ENCODE data around the gene PSMB3.

Gene PSMB3

DNA sequence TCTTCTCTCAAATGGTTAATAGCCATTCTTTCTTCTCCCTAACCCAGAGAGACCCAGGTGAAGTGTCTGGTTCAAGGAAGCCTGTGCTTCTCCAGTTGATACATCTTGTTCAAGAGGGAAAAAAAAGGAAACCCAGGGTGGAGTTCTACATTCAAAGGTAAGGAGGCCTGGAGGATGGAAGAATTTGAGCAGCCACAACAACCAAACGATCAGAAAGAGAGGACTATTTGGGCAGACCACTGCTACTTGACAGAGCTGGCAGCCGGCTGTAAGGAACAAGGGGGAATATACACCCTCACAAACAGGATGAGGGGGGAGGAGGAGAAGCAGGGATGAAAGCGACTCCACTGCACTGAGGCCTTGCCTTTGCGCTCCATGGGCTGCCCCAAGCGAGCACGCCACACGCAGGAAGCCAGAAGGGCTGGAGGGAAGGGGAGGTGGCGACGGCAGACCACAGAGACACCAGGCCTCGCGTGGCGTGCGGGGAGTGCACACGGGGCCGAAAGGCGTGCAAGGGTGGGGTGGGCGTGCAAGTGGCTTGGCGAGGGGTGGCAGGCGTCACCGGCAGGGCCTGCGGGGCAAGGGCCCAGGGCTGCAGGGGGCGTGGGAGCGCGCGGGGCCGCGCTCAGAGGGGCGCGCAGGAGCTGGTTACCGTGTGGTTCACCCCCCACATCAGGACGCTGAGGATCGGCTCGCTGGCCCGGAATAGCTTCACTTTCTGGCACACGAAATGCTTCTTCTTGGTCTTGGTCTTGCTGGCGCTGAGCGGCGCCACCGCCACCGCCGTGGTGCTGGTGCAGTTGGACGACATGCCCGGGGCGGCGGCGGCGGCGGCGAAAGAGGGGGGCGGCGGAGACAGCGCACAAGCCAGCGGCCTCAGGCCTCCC is 46.3 kb downstream of the PSMB3 start:
- DNase-seq = peak; percentile 27 to 44

DNA sequence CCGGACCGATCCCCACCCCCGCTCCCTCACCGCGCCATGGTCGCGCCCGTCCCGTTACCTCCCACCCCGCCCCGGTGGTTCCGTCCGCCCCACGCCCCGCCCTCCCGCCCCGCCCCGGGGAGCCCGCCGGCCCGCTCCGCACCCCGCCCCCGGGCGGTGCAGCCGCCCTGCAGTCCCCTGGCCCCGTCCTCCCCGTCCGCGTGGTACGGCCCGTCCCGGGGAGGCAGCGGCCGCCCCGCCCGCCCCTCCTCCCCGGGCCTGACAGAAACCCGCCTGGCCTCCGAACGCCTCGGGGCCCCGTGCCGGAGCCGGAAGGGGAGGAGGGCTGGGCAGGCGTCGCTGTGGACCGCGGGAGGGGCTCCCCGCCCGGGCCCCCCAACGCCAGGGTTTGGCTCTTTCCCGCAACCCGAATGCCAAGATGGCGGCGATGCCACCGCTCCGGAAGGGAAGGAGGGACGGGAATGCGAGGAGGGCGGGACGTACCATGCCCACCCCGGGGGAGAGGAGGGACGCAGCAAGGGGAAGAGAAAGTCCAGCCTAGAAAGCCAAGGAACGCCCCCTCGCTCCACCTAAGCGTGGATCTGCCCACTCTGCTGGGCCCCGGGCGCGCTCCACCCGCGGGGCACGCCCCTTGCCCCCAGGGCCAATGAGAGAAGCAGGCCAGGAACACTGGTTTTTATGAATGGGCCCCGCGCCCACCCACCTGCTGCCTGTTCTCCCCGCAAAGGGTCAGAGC is 47.1 kb downstream of the PSMB3 start, which contains the start of gene PIP4K2B:
Gene PIP4K2B, minus strand, starts transcription at position 56 of the 736 bp plus-strand sequence. CDS start 132 bp downstream, outside the sequence.
- DNase-seq = peak; percentile 96 to 97

DNA sequence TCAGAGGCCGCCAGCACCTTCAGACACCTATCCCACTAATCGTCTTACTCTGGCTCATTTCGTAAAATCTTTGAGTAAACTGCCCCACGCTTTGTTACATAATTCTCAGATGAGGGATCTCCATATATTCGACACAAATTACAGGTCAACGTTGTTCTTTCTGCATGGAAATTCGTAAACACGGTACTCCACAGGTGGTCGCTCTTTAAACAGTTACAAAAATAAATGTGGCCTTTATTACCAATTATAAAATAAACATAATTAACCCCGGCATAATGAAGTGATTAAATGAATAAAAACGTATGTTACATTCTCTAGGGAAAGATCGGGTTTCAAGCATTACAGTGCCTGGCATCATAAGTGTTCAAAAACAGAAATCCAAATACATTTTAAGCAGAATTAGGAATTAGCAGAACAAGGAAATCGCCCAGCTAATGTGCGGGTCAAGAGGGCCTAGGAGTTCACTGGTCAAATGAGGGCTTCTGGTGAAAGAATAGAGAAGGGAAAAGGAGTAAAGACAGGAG is 47.8 kb downstream of the PSMB3 start:
- DNase-seq = no peak

DNA sequence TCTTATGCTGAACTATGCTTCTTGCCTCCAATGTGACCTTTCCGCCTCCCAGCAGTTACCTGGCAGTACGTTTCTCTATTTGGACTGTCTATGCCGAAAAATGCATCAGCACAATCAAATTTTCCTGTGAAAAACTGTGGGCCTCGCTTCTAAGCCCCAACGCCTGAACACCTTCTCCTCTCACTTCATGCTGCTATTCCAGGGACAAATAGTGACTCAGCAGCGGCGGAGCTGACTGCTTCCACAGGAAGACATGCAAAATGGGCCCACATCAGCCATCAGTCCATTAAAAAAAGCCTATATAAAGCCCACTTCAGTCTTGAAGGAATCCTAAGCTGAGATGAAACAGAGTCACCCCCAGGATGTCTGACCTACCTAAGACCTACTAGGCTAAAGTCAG is 57.3 kb downstream of the PSMB3 start:
- DNase-seq = no peak

All from inflammatory macrophage (primary cell).